ENCODE results near the gene LIX1L. TPM values are rescaled to one million over a fixed set of nuclear protein-coding genes. Genes with fewer than 3 reads are reported as not detected.

Gene LIX1L
- total RNA-seq, 2 donors from 2014 or later = 4.2 to 9.0 TPM

DNA sequence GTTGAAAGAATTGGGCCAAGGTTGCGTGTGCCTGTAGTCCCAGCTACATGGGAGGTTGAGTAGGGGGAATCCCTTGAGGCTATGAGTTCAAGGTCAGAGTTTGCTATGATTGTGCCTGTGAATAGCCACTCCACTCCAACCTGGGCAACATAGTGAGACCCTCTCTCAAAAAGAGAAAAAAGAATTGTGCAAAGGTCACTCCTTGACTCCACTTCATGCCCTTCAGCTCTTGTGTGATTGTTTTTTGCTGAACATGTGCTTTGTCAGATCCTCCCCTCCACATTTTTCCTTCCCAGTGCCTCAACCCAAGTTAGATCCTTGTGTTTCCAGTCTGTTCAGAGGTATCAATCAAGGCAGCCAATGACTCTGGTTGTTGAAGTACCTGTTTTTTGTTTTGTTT, 30.1 kb upstream of the LIX1L start:
- ATAC-seq (no peak), DNase-seq (no peak)
- intact Hi-C loops (cut with DNase I, micrococcal nuclease) = no loop called here

- intact Hi-C loops (cut with DNase I, micrococcal nuclease) = no loop called here
- DNase-seq (no peak), ATAC-seq (no peak)
Measured at GRCh38 chr1:145986551-145986950, 28.7 kb upstream of the LIX1L start.

- peak; percentile 48 for ATAC-seq
- peak in 1 of 2 donors; percentile 51 for DNase-seq
- intact Hi-C loops (cut with DNase I, micrococcal nuclease) = no loop called here
Measured at GRCh38 chr1:145985502-145986439, 28.0 kb upstream of the LIX1L start.

DNA sequence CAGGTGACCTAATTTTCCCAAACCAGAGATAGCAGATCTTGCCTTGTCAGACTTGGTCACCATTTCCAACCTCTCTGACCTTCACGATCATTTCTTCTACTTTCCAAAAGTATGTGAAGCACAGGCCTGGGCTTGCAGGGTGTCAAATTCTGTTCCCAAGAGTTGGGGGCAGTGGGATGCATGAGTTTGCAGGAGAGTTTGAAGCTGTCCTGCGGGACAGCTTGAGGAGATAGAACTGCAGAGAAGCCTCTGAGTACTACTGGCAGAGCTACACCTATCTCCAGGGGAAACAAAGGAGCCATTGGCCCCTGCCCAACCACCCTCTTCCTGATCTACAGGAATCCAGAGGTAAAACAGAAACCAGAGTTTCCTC, 27.3 kb upstream of the LIX1L start:
- DNase-seq (peak in 1 of 2 donors; percentile 35), ATAC-seq (no peak)
- intact Hi-C loops (cut with DNase I, micrococcal nuclease) = no loop called here

GRCh38 chr1:145983960-145984830, 26.4 kb upstream of the LIX1L start:
- peak in 1 of 2 donors; percentile 43 for DNase-seq
- ATAC-seq = no peak

GRCh38 chr1:145983206-145983675, 25.4 kb upstream of the LIX1L start:
- ATAC-seq (peak; percentile 17), DNase-seq (peak in 1 of 2 donors; percentile 48)
- intact Hi-C loops (cut with DNase I, micrococcal nuclease) = no loop called here

More at GRCh38 chr1:145983960-145984830, 26.4 kb upstream of the LIX1L start:
- intact Hi-C loops (cut with DNase I, micrococcal nuclease) = no loop called here

DNA sequence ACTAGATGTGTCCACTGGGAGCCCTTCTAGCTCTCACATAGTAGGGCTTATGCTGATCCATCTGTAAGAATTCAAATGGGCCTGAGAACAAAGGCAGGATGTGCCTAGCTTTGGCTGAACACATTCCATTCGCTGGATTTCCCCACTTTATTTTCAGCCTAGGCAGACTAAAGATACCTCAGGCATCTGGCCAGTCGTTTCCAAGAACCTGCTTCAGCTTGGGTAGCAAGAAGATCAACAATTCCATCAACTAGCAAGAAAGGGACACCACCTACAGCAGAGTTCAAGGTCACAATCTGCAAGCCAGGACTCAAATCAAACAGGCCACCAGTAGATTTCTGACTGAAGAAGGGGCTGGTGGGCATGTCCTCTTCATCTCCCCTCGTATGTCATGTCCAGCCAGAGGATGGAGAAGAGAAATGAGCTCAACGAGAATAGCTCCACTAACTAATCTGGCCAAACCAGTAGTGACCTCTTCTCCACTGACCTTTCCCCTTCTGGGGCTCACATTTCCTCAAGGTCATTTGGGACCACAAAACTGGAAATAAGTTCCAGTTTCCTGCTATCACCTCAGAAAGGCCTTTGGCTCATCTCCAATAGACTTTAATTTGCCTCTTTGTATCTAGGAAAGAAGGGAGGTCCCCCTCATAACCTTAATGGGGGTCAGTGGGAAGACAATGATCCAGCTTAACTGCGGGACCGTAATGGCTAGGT, 24.4 kb upstream of the LIX1L start:
- intact Hi-C loops (cut with DNase I, micrococcal nuclease) = no loop called here
- ATAC-seq (no peak), DNase-seq (no peak)

- DNase-seq (no peak), ATAC-seq (no peak)
- intact Hi-C loops (cut with DNase I, micrococcal nuclease) = no loop called here
Measured at GRCh38 chr1:145980457-145980994, 22.7 kb upstream of the LIX1L start.

- intact Hi-C loops (cut with DNase I, micrococcal nuclease) = loop anchor here in 1 of 2 donors (5.0 kb wide), 1 partner anchor 32 kb away; no protein-coding TSS in a partner anchor
- ATAC-seq (peak; percentile 27), DNase-seq (no peak)
Measured at GRCh38 chr1:145979746-145980456, 22.1 kb upstream of the LIX1L start.

GRCh38 chr1:145978854-145979745, 21.3 kb upstream of the LIX1L start:
- ATAC-seq (peak; percentile 84), DNase-seq (peak; percentile 89 to 98)
- intact Hi-C loops (cut with DNase I, micrococcal nuclease) = loop anchor here in 1 of 2 donors (5.0 kb wide), 1 partner anchor 33 kb away; no protein-coding TSS in a partner anchor

GRCh38 chr1:145978471-145978853, 20.6 kb upstream of the LIX1L start:
- ATAC-seq = peak; percentile 10
- DNase-seq = no peak
- intact Hi-C loops (cut with DNase I, micrococcal nuclease) = loop anchor here in 1 of 2 donors (5.0 kb wide), 1 partner anchor 34 kb away; no protein-coding TSS in a partner anchor

GRCh38 chr1:145977486-145978470, 20.0 kb upstream of the LIX1L start:
- ATAC-seq (peak; percentile 41), DNase-seq (peak; percentile 78 to 90)
- intact Hi-C loops (cut with DNase I, micrococcal nuclease) = loop anchor here in 1 of 2 donors (5.0 kb wide), 1 partner anchor 35 kb away; no protein-coding TSS in a partner anchor

DNA sequence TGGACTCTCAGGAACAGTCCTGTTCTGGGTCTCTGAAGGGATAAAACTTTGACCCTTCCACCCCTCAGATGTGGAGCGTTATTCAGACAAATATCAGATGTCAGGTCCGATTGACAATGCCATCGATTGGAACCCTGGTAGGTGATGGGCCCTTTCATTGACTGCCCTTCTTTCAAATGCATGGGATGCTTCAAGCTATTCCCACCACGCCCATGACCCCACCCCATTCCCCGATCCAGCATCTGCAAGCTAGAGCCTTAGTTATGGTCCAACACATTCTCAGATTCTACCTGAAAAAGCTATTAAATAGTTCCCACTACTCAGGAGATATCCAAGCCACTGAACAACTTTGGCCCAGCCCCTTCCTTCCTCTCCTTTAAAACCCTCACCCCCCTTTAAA, 19.2 kb upstream of the LIX1L start:
- no peak for DNase-seq
- no peak for ATAC-seq
- intact Hi-C loops (cut with DNase I, micrococcal nuclease) = loop anchor here in 1 of 2 donors (5.0 kb wide), 1 partner anchor 35 kb away; no protein-coding TSS in a partner anchor

- DNase-seq (no peak), ATAC-seq (no peak)
- intact Hi-C loops (cut with DNase I, micrococcal nuclease) = loop anchor here in 1 of 2 donors (5.0 kb wide), 1 partner anchor 37 kb away; no protein-coding TSS in a partner anchor
Measured at GRCh38 chr1:145975216-145975615, 17.4 kb upstream of the LIX1L start.

DNA sequence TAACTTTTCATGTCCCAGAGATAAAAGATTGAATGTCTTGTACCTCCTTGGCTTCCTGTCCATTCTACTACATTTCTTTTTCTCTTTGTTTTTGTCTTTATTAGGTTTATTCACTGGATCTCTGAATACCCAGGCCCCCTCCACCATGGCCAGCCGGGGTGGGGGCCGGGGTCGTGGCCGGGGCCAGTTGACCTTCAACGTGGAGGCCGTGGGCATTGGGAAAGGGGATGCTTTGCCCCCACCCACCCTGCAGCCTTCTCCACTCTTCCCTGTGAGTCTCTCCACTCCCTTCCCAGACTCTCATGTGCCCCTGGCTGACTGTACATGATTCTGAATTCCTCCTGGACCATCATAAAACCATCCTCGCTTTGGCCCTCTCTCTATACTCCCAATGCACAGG, 16.9 kb upstream of the LIX1L start:
- no peak for DNase-seq
- intact Hi-C loops (cut with DNase I, micrococcal nuclease) = loop anchor here in 1 of 2 donors (5.0 kb wide), 1 partner anchor 38 kb away; no protein-coding TSS in a partner anchor
- no peak for ATAC-seq

Measured in left colon (tissue), 2 donors.